T-helper 1 cell treated with Interleukin-12 subunit alpha and Interleukin-12 subunit beta and Interleukin-4 antibody, amounts not matched to agents 30 μg/mL and 1 μg/mL, for 36 hours (primary cell): Measurements from ENCODE around the gene RBKS.

Source experiments
- H3K27ac Mint-ChIP-seq: one replicate; pipeline ENCODE4 v1.8.0; 2021; ENCODE audit warnings: mild to moderate bottlenecking, mixed read lengths
- H3K27me3 Mint-ChIP-seq: one replicate; pipeline ENCODE4 v1.8.0; 2021; ENCODE audit warnings: low read depth, mixed read lengths
- H3K36me3 Mint-ChIP-seq: one replicate; pipeline ENCODE4 v1.8.0; 2021; ENCODE audit warnings: low read depth, mixed read lengths
- H3K4me1 Mint-ChIP-seq: one replicate; pipeline ENCODE4 v1.8.0; 2021; ENCODE audit warnings: low read depth, mixed read lengths
- H3K4me3 Mint-ChIP-seq: one replicate; pipeline ENCODE4 v1.8.0; 2021; ENCODE audit warnings: mild to moderate bottlenecking, moderate library complexity, mixed read lengths
- H3K9me3 Mint-ChIP-seq: one replicate; pipeline ENCODE4 v1.8.0; 2021; ENCODE audit warnings: mixed read lengths

The RBKS gene

GRCh38 chr2:27843992-27844391, 46.2 kb downstream of the RBKS start:
- Mint-ChIP-seq H3K27ac (no peak overlapping the region), H3K9me3 (no peaks in the 10 kb centered on the region), H3K27me3 (peaks cover 3% of the 10 kb centered on the region), H3K4me3 (no peak overlapping the region), H3K36me3 (no peaks in the 10 kb centered on the region), H3K4me1 (no peaks in the 10 kb centered on the region)

GRCh38 chr2:27842894-27843293, 47.3 kb downstream of the RBKS start:
- H3K27me3 Mint-ChIP-seq: peaks cover 3% of the 10 kb centered on the region
- no peak overlapping the region for H3K27ac Mint-ChIP-seq
- no peaks in the 10 kb centered on the region for H3K9me3 Mint-ChIP-seq
- H3K36me3 Mint-ChIP-seq: no peaks in the 10 kb centered on the region
- no peaks in the 10 kb centered on the region for H3K4me1 Mint-ChIP-seq
- no peak overlapping the region for H3K4me3 Mint-ChIP-seq

- peaks cover 3% of the 10 kb centered on the region for H3K27me3 Mint-ChIP-seq
- no peaks in the 10 kb centered on the region for H3K9me3 Mint-ChIP-seq
- H3K27ac Mint-ChIP-seq: no peak overlapping the region
- H3K4me3 Mint-ChIP-seq: no peak overlapping the region
- H3K36me3 Mint-ChIP-seq: no peaks in the 10 kb centered on the region
- no peaks in the 10 kb centered on the region for H3K4me1 Mint-ChIP-seq
Measured at GRCh38 chr2:27839022-27839618, 51.1 kb downstream of the RBKS start.

DNA sequence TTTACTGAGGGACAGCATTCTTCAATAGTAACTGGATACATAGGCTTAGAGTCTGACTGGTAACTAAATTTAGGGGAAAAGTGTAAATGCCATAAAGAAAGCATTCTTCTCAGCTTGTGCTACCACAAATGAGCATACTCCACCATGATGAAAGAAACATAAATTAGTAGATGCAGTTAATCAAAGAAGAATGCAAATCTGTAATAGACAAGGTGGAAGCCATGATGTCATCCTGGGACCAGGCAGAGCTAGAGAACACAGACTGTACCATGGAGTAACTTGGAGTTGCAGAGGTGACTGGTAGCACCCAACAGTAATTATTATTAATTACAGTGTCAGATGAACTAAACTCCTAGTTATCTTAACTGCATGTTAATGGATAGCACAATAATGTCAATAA, 51.7 kb downstream of the RBKS start:
- no peaks in the 10 kb centered on the region for H3K9me3 Mint-ChIP-seq
- H3K27ac Mint-ChIP-seq: no peak overlapping the region
- peaks cover 3% of the 10 kb centered on the region for H3K27me3 Mint-ChIP-seq
- H3K4me1 Mint-ChIP-seq: no peaks in the 10 kb centered on the region
- H3K36me3 Mint-ChIP-seq: no peaks in the 10 kb centered on the region
- H3K4me3 Mint-ChIP-seq: no peak overlapping the region

DNA sequence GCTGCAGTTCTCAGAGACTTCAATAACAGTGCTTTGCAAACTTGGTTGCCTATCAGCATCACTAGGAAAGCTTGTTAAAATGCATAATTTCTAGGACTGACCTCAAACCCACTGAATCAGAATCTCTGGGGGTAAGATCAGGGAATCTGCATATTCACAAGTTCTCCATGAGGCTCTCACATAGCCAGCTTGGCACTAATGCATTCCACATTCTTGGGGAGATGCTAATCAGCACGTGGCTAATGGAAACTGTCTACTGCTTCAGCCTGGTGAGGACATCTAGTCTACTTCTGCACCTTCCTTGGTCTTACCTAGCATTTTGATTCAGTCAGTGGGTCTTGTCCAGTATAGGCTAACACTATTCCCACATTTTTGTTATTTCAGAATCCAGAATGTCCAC, 56.3 kb downstream of the RBKS start:
- Mint-ChIP-seq H3K4me3 (no peak overlapping the region), H3K36me3 (peaks cover 1% of the 10 kb centered on the region), H3K9me3 (no peaks in the 10 kb centered on the region), H3K27ac (no peak overlapping the region), H3K4me1 (no peaks in the 10 kb centered on the region), H3K27me3 (no peaks in the 10 kb centered on the region)

DNA sequence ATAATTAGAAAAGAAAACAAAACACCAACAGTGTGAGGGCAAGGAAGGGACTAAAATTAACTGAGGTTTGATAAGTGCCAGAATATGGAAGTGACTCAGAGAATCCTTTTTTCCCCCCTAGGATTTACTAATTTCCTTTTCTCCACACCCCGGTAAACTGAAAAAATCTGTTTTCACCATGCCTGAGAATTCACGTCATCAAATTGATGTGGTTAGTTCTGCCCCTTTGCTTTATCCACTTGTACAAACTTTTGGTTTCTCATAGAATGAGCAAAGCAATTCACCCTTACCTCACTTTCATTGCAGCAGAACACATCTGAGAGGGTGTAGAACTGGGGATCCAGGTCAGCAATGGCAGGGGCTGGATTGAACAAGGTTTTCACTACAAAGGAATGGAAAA, 57.8 kb downstream of the RBKS start:
- no peaks in the 10 kb centered on the region for H3K9me3 Mint-ChIP-seq
- H3K27me3 Mint-ChIP-seq: no peaks in the 10 kb centered on the region
- H3K27ac Mint-ChIP-seq: no peak overlapping the region
- peaks cover 1% of the 10 kb centered on the region for H3K36me3 Mint-ChIP-seq
- H3K4me3 Mint-ChIP-seq: no peak overlapping the region
- H3K4me1 Mint-ChIP-seq: no peaks in the 10 kb centered on the region

GRCh38 chr2:27831279-27832050, 58.7 kb downstream of the RBKS start:
- H3K4me3 Mint-ChIP-seq: no peak overlapping the region
- no peak overlapping the region for H3K27ac Mint-ChIP-seq
- no peaks in the 10 kb centered on the region for H3K4me1 Mint-ChIP-seq
- H3K27me3 Mint-ChIP-seq: no peaks in the 10 kb centered on the region
- peaks cover 1% of the 10 kb centered on the region for H3K36me3 Mint-ChIP-seq
- no peaks in the 10 kb centered on the region for H3K9me3 Mint-ChIP-seq

- H3K27me3 Mint-ChIP-seq: no peaks in the 10 kb centered on the region
- no peaks in the 10 kb centered on the region for H3K4me1 Mint-ChIP-seq
- H3K36me3 Mint-ChIP-seq: peaks cover 1% of the 10 kb centered on the region
- H3K4me3 Mint-ChIP-seq: no peak overlapping the region
- H3K27ac Mint-ChIP-seq: no peak overlapping the region
- no peaks in the 10 kb centered on the region for H3K9me3 Mint-ChIP-seq
Measured at GRCh38 chr2:27830656-27831055, 59.5 kb downstream of the RBKS start.

GRCh38 chr2:27829791-27830190, 60.4 kb downstream of the RBKS start:
- Mint-ChIP-seq H3K4me1 (no peaks in the 10 kb centered on the region), H3K36me3 (peaks cover 1% of the 10 kb centered on the region), H3K9me3 (peaks cover 4% of the 10 kb centered on the region), H3K4me3 (no peak overlapping the region), H3K27ac (no peak overlapping the region), H3K27me3 (no peaks in the 10 kb centered on the region)

DNA sequence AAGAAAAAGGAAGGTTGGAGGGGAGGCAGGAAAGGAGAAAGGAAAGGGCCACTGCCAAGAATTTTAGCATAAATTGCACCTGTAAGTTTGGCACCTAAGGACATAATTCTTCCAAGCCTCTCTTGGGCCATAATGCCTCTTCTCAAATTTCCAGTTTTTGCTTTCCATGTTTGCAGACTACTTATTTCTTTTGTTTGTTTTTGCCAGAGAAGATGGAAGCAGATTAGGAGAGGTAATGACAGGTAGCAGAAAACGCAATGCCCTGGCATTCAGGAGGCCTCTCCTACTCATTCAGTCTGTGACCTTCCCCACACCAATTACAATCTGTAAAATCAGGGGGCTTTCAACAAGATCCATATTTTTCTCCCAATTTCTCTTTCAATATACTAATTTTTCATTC, 61.9 kb downstream of the RBKS start:
- Mint-ChIP-seq H3K27me3 (no peaks in the 10 kb centered on the region), H3K27ac (no peak overlapping the region), H3K4me3 (no peak overlapping the region), H3K4me1 (no peaks in the 10 kb centered on the region), H3K36me3 (peaks cover 1% of the 10 kb centered on the region), H3K9me3 (peaks cover 15% of the 10 kb centered on the region)

DNA sequence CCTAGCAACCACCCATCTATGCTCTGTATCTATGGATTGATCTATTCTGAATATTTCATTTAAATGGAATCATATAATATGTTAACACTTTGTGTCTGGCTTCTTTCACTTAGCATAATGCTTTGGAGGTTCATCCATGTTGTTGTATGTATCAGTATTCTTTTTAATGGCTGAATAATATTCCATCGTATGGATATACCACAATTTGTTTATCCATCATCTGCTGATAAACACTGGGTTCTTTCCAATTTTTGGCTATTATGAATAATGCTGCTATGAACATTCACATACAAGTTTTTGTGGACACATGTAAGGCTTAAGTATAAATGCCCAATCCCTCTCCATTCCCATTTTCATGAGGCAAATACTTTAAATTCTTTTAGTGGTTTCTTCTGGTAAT, 65.8 kb downstream of the RBKS start:
- H3K9me3 Mint-ChIP-seq: peaks cover 15% of the 10 kb centered on the region
- H3K27ac Mint-ChIP-seq: no peak overlapping the region
- no peak overlapping the region for H3K4me3 Mint-ChIP-seq
- H3K36me3 Mint-ChIP-seq: no peaks in the 10 kb centered on the region
- H3K27me3 Mint-ChIP-seq: peaks cover 3% of the 10 kb centered on the region
- no peaks in the 10 kb centered on the region for H3K4me1 Mint-ChIP-seq

DNA sequence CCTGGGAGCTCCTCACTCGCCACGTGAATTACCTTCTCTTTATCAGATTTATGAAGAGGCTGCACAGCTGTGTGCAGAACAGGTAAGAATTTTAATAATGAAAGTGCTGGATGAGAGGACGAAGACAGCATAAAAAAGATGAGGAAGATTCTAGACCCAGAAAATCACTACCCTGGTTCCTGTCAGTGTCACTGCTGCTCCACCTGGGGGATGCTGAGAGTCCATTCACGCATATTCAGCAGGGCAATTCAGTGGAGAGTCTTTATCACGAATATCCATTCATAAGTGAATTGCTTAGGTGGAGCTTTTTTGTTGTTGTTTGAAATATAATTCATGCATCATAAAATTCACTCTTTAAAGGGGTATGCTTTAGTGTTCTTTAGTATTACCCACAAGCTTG, 66.6 kb downstream of the RBKS start:
- H3K4me3 Mint-ChIP-seq: no peak overlapping the region
- H3K4me1 Mint-ChIP-seq: no peaks in the 10 kb centered on the region
- H3K36me3 Mint-ChIP-seq: no peaks in the 10 kb centered on the region
- H3K27ac Mint-ChIP-seq: no peak overlapping the region
- peaks cover 3% of the 10 kb centered on the region for H3K27me3 Mint-ChIP-seq
- H3K9me3 Mint-ChIP-seq: peaks cover 15% of the 10 kb centered on the region

DNA sequence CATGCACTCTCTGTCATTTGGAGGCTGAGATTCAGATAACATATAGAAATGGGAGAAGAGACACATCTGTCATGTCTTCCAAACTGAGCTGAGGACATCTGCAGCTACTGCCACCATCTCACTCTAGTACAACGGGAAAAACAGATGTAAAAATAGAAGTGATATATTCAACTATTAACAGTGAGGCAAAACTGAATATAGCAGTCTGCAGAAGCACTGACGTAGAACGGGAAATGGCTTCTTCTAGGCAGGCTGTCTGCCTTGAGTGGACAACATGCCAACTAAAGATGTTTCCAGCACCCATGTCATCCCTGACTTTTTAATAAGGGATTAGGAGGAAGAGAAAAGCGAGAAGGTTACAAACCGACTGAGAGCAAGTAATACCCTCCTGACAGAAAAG, 67.1 kb downstream of the RBKS start:
- Mint-ChIP-seq H3K27ac (no peak overlapping the region), H3K27me3 (peaks cover 3% of the 10 kb centered on the region), H3K9me3 (peaks cover 15% of the 10 kb centered on the region), H3K4me3 (no peak overlapping the region), H3K36me3 (no peaks in the 10 kb centered on the region), H3K4me1 (no peaks in the 10 kb centered on the region)

DNA sequence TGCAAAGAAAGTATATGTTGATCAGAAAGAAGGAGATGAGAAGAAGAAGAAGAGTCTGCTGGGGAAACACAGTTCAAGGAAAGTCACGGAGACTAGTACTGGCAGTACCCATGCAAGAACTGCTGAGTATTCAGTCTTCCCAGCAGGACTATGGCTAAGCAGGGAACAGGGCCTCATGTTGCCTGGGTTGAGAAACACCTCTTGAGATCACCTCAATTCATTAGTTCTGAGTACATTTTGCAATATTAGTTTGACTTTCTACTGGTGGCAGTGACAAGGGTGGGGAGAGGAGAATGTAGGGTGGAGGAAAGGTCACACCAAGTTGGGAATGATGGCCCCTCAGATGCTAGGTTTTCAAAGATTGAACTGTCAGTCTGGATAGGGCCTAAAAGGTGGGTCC, 68.1 kb downstream of the RBKS start:
- H3K4me3 Mint-ChIP-seq: no peak overlapping the region
- peaks cover 3% of the 10 kb centered on the region for H3K27me3 Mint-ChIP-seq
- H3K27ac Mint-ChIP-seq: no peak overlapping the region
- peaks cover 15% of the 10 kb centered on the region for H3K9me3 Mint-ChIP-seq
- no peaks in the 10 kb centered on the region for H3K4me1 Mint-ChIP-seq
- no peaks in the 10 kb centered on the region for H3K36me3 Mint-ChIP-seq

DNA sequence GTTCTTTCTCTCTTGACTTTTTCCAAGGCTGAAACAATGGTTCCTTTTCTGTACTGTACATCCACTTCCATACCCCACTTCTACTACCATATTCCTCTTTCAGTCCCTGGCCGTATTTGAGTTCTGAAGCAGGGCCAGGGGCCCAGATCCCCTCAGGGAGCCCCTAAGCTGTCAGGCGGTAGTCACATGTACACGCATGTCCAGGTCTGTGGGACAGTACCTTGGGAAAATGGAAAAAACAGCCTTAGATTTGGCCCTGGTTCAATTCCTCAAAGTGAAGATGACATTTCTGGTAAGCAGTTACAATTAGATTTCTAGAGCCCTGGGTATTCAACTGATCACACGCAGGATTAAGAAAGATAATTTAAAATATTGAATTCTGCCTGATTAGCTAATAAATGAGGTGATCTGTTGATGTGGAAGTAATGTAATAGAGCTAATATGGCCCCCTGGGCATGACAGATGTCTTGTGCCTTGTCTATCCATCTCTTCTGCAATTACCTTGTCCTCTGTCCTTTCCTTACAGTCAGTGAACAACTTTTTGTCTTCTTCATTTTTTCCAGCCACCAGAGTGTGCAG, 74.2 kb downstream of the RBKS start:
- Mint-ChIP-seq H3K36me3 (no peaks in the 10 kb centered on the region), H3K4me3 (no peak overlapping the region), H3K27ac (no peak overlapping the region), H3K27me3 (peaks cover 7% of the 10 kb centered on the region), H3K9me3 (no peaks in the 10 kb centered on the region), H3K4me1 (peaks cover 3% of the 10 kb centered on the region)
